ENCODE measurements around the gene ZNF678.

The ZNF678 gene

DNA sequence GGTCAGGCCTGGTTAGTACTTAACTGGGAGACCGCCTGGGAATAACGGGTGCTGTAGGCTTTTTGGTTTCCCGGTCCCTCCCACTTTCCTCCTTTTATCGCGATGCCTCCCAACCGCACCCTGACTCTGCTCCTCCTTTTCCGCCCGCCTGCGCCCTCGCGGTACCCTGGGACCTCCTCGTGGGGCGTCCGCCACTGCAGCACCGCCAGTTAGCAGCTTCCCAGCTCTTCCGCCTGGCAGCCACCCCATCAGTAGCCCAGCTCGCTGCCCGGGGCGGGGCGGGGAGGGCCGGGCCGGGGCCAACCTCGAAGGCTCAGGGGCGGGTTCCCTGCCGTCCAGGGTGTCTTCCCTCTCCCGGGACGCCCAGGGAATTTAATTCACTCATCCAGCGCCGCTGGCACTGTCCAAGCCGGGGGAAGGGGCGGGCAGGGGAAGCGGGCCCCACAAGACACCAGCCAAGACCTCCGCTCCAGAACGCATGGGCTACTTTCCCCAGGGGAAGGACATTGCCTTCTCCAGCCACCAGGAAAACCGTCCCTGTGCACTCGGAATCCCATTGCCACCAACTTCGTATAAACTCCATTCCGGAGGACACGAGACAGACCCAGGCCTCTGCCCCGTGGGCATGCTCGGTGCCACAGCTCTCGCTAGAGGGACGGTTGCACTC, 2.0 kb upstream of the ZNF678 start:
- no peak for TF ChIP-seq ZC3H10 (CRISPR knock-in tag; IDR thresholded peaks at IDR 0.05)
- no peak for TF ChIP-seq ZNF8 (CRISPR knock-in tag; IDR thresholded peaks at IDR 0.05)
- TF ChIP-seq, protein P1, sequence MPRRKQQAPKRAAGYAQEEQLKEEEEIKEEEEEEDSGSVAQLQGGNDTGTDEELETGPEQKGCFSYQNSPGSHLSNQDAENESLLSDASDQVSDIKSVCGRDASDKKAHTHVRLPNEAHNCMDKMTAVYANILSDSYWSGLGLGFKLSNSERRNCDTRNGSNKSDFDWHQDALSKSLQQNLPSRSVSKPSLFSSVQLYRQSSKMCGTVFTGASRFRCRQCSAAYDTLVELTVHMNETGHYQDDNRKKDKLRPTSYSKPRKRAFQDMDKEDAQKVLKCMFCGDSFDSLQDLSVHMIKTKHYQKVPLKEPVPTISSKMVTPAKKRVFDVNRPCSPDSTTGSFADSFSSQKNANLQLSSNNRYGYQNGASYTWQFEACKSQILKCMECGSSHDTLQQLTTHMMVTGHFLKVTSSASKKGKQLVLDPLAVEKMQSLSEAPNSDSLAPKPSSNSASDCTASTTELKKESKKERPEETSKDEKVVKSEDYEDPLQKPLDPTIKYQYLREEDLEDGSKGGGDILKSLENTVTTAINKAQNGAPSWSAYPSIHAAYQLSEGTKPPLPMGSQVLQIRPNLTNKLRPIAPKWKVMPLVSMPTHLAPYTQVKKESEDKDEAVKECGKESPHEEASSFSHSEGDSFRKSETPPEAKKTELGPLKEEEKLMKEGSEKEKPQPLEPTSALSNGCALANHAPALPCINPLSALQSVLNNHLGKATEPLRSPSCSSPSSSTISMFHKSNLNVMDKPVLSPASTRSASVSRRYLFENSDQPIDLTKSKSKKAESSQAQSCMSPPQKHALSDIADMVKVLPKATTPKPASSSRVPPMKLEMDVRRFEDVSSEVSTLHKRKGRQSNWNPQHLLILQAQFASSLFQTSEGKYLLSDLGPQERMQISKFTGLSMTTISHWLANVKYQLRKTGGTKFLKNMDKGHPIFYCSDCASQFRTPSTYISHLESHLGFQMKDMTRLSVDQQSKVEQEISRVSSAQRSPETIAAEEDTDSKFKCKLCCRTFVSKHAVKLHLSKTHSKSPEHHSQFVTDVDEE (CRISPR knock-in tag; IDR thresholded peaks at IDR 0.05): no peak
- no peak for TF ChIP-seq SNAI2 (CRISPR knock-in tag; IDR thresholded peaks at IDR 0.05)
- TF ChIP-seq, protein P2, sequence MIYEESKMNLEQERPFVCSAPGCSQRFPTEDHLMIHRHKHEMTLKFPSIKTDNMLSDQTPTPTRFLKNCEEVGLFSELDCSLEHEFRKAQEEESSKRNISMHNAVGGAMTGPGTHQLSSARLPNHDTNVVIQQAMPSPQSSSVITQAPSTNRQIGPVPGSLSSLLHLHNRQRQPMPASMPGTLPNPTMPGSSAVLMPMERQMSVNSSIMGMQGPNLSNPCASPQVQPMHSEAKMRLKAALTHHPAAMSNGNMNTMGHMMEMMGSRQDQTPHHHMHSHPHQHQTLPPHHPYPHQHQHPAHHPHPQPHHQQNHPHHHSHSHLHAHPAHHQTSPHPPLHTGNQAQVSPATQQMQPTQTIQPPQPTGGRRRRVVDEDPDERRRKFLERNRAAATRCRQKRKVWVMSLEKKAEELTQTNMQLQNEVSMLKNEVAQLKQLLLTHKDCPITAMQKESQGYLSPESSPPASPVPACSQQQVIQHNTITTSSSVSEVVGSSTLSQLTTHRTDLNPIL (CRISPR knock-in tag; IDR thresholded peaks at IDR 0.05; ENCODE audit: low read depth): no peak
- no peak for TF ChIP-seq CSDC2 (CRISPR knock-in tag; IDR thresholded peaks at IDR 0.05)
- TF ChIP-seq, protein P3, sequence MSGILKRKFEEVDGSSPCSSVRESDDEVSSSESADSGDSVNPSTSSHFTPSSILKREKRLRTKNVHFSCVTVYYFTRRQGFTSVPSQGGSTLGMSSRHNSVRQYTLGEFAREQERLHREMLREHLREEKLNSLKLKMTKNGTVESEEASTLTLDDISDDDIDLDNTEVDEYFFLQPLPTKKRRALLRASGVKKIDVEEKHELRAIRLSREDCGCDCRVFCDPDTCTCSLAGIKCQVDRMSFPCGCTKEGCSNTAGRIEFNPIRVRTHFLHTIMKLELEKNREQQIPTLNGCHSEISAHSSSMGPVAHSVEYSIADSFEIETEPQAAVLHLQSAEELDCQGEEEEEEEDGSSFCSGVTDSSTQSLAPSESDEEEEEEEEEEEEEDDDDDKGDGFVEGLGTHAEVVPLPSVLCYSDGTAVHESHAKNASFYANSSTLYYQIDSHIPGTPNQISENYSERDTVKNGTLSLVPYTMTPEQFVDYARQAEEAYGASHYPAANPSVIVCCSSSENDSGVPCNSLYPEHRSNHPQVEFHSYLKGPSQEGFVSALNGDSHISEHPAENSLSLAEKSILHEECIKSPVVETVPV (CRISPR knock-in tag; IDR thresholded peaks at IDR 0.05): no peak
- TF ChIP-seq, protein P4, sequence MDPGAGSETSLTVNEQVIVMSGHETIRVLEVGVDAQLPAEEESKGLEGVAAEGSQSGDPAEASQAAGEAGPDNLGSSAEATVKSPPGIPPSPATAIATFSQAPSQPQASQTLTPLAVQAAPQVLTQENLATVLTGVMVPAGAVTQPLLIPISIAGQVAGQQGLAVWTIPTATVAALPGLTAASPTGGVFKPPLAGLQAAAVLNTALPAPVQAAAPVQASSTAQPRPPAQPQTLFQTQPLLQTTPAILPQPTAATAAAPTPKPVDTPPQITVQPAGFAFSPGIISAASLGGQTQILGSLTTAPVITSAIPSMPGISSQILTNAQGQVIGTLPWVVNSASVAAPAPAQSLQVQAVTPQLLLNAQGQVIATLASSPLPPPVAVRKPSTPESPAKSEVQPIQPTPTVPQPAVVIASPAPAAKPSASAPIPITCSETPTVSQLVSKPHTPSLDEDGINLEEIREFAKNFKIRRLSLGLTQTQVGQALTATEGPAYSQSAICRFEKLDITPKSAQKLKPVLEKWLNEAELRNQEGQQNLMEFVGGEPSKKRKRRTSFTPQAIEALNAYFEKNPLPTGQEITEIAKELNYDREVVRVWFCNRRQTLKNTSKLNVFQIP (CRISPR knock-in tag; IDR thresholded peaks at IDR 0.05; ENCODE audit: borderline replicate concordance, low read depth): no peak
- TF ChIP-seq, protein P5, sequence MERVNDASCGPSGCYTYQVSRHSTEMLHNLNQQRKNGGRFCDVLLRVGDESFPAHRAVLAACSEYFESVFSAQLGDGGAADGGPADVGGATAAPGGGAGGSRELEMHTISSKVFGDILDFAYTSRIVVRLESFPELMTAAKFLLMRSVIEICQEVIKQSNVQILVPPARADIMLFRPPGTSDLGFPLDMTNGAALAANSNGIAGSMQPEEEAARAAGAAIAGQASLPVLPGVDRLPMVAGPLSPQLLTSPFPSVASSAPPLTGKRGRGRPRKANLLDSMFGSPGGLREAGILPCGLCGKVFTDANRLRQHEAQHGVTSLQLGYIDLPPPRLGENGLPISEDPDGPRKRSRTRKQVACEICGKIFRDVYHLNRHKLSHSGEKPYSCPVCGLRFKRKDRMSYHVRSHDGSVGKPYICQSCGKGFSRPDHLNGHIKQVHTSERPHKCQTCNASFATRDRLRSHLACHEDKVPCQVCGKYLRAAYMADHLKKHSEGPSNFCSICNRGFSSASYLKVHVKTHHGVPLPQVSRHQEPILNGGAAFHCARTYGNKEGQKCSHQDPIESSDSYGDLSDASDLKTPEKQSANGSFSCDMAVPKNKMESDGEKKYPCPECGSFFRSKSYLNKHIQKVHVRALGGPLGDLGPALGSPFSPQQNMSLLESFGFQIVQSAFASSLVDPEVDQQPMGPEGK (CRISPR knock-in tag; IDR thresholded peaks at IDR 0.05; ENCODE audit: borderline replicate concordance): no peak
- TF ChIP-seq ISL1 (CRISPR knock-in tag; IDR thresholded peaks at IDR 0.05): no peak
- TF ChIP-seq ESRRG (CRISPR knock-in tag; IDR thresholded peaks at IDR 0.05): no peak
- no peak for TF ChIP-seq RARB (CRISPR knock-in tag; IDR thresholded peaks at IDR 0.05)
- no peak for TF ChIP-seq BACH2 (CRISPR knock-in tag; IDR thresholded peaks at IDR 0.05; ENCODE audit: borderline replicate concordance)
- no peak for TF ChIP-seq ARNTL (CRISPR knock-in tag; IDR thresholded peaks at IDR 0.05; ENCODE audit: borderline replicate concordance, low read depth)
- no peak for ATAC-seq

DNA sequence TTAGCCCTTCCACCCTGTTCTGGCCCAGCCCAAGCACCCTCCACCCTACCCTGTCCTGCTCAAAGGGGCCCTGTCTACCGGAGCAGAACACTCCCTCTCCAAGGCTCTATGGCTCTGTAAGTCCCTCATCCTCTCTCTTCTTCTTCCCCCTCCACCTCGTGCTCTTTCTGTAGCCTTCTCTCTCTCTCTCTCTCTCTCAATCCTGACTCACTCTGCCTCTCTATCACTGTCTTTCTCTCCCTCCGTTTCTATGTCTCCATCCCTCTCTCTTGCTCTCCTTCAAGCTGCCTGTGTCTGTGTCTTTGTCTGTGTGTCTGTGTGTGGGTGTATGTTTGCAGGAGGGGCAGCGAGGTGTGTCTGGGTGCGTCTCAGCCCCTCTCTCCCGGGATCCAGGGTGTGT, 1.3 kb upstream of the ZNF678 start:
- no peak for ATAC-seq
- TF ChIP-seq, protein P3 (CRISPR knock-in tag; IDR thresholded peaks at IDR 0.05): no peak
- TF ChIP-seq, protein P4 (CRISPR knock-in tag; IDR thresholded peaks at IDR 0.05; ENCODE audit: borderline replicate concordance, low read depth): no peak
- no peak for TF ChIP-seq SNAI2 (CRISPR knock-in tag; IDR thresholded peaks at IDR 0.05)
- TF ChIP-seq BACH2 (CRISPR knock-in tag; IDR thresholded peaks at IDR 0.05; ENCODE audit: borderline replicate concordance): no peak
- TF ChIP-seq, protein P5 (CRISPR knock-in tag; IDR thresholded peaks at IDR 0.05; ENCODE audit: borderline replicate concordance): no peak
- TF ChIP-seq, protein P1 (CRISPR knock-in tag; IDR thresholded peaks at IDR 0.05): no peak
- TF ChIP-seq TOX (CRISPR knock-in tag; IDR thresholded peaks at IDR 0.05; ENCODE audit: borderline replicate concordance): no peak
- no peak for TF ChIP-seq TCF4 (CRISPR knock-in tag; IDR thresholded peaks at IDR 0.05; ENCODE audit: borderline replicate concordance)
- TF ChIP-seq ISL1 (CRISPR knock-in tag; IDR thresholded peaks at IDR 0.05): no peak
- TF ChIP-seq ZNF70 (CRISPR knock-in tag; IDR thresholded peaks at IDR 0.05): no peak
- no peak for TF ChIP-seq ZC3H10 (CRISPR knock-in tag; IDR thresholded peaks at IDR 0.05)
- no peak for TF ChIP-seq ZNF8 (CRISPR knock-in tag; IDR thresholded peaks at IDR 0.05)
- no peak for TF ChIP-seq ESRRG (CRISPR knock-in tag; IDR thresholded peaks at IDR 0.05)
- TF ChIP-seq, protein P2 (CRISPR knock-in tag; IDR thresholded peaks at IDR 0.05; ENCODE audit: low read depth): no peak
